Measurements from ENCODE around the gene COL13A1. TPM values are rescaled to one million over a fixed set of nuclear protein-coding genes. Genes with fewer than 3 reads are reported as not detected.

COL13A1 gene
- total RNA-seq, 4 donors from 2014 or later: 0.30 to 2.0 (median 0.86) TPM

- no peak for DNase-seq (ENCODE audit: low spot score in 2 of 2)
- Histone ChIP-seq H3K9me3 (no peaks in the 10 kb centered on the region), H3K27ac (no peak overlapping the region), H3K27me3 (no peaks in the 10 kb centered on the region), H3K4me1 (peaks cover 0 to 5% (median 0%) of the 10 kb centered on the region in 4 donors), H3K36me3 (no peaks in the 10 kb centered on the region), H3K4me3 (no peak overlapping the region)
- TF ChIP-seq POLR2A (IDR thresholded peaks at IDR 0.05) (no peak), CTCF (IDR thresholded peaks at IDR 0.05) (no peak), EP300 (IDR thresholded peaks at IDR 0.05) (no peak)
- 88 to 100% methylated on average over 2 of the region's 2 CpGs for WGBS, 2 donors
Measured at GRCh38 chr10:69814251-69814650, 12.5 kb downstream of the COL13A1 start.

DNA sequence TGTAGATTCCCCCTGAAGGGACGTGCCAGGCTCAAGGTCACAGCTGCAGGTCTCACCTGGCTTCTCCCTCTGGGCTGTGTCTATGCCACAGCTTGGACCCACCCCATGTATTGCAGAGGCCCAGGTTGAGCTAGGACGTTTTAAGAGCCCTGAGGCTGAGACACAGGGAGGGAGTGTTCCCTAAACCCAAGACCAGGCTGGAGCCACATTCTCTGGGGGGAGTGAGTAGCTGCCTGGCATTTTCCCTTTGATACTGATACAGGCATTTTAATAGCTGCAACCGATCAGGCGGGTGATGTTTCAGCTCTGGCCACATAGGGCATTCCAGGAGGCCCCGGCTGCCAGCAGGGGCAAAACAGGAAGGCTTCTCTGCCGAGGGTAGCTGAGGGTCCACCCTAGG is 13.4 kb downstream of the COL13A1 start:
- no peak overlapping the region for H3K27ac ChIP-seq
- no peaks in the 10 kb centered on the region for H3K27me3 ChIP-seq
- WGBS, 2 donors: 81 to 82% methylated on average over 5 of the region's 6 CpGs
- H3K4me3 ChIP-seq: no peak overlapping the region
- TF ChIP-seq POLR2A (IDR thresholded peaks at IDR 0.05) (no peak), EP300 (IDR thresholded peaks at IDR 0.05) (no peak), CTCF (IDR thresholded peaks at IDR 0.05) (no peak)
- no peaks in the 10 kb centered on the region for H3K9me3 ChIP-seq
- peaks cover 0 to 5% (median 0%) of the 10 kb centered on the region in 4 donors for H3K4me1 ChIP-seq
- DNase-seq (ENCODE audit: low spot score in 2 of 2): no peak
- no peaks in the 10 kb centered on the region for H3K36me3 ChIP-seq

- no peaks in the 10 kb centered on the region for H3K36me3 ChIP-seq
- 57 to 62% methylated on average over 5 of the region's 5 CpGs for WGBS, 2 donors
- H3K27me3 ChIP-seq: no peaks in the 10 kb centered on the region
- DNase-seq (ENCODE audit: low spot score in 2 of 2): no peak
- TF ChIP-seq EP300 (IDR thresholded peaks at IDR 0.05): no peak
- TF ChIP-seq POLR2A (IDR thresholded peaks at IDR 0.05): no peak
- H3K9me3 ChIP-seq: no peaks in the 10 kb centered on the region
- no peaks in the 10 kb centered on the region for H3K4me1 ChIP-seq
- no peak overlapping the region for H3K27ac ChIP-seq
- H3K4me3 ChIP-seq: no peak overlapping the region
Measured at GRCh38 chr10:69816521-69816920, 14.8 kb downstream of the COL13A1 start.

- Histone ChIP-seq H3K4me1 (no peaks in the 10 kb centered on the region), H3K27me3 (no peaks in the 10 kb centered on the region), H3K9me3 (no peaks in the 10 kb centered on the region), H3K4me3 (no peak overlapping the region), H3K36me3 (no peaks in the 10 kb centered on the region), H3K27ac (no peak overlapping the region)
- TF ChIP-seq POLR2A (IDR thresholded peaks at IDR 0.05): no peak
- no peak for TF ChIP-seq CTCF (IDR thresholded peaks at IDR 0.05)
- no peak for TF ChIP-seq EP300 (IDR thresholded peaks at IDR 0.05)
- WGBS, 2 donors: 46 to 54% methylated on average over 11 of the region's 11 CpGs
- no peak for DNase-seq (ENCODE audit: low spot score in 2 of 2)
Measured at GRCh38 chr10:69817078-69817581, 15.4 kb downstream of the COL13A1 start.

DNA sequence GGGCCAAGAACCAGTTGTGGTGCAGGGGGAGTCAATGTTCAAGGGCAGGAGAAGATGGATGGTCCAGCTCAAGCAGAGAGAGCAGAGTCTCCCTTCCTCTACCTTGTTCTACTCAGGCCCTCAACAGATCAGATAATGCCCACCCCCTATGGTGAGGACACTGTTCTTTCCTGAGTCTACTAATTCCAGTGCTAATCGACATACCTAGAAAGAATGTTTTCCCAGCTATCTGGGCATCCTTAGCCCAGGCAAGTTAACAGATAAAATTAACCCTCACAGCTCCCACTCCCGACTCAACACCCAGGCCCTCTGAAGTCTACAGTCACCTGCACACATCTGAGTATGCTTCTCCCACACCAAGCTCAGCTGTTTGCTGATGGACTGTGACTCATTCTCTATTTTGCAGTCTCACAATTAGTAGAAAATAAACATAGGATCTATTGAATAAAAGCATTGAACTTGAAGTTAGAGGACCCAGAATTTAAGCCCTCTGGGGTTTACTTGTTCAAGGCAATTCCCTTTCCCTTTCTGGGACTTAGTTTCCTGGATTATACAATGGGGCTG is 17.1 kb downstream of the COL13A1 start:
- TF ChIP-seq CTCF (IDR thresholded peaks at IDR 0.05) (no peak), POLR2A (IDR thresholded peaks at IDR 0.05) (no peak), EP300 (IDR thresholded peaks at IDR 0.05) (no peak)
- WGBS, 2 donors: 87 to 91% methylated on average over 2 of the region's 2 CpGs

More for the DNA sequence above, 17.1 kb downstream of the COL13A1 start:
- no peak overlapping the region for H3K4me3 ChIP-seq
- H3K4me1 ChIP-seq: no peaks in the 10 kb centered on the region
- H3K36me3 ChIP-seq: no peaks in the 10 kb centered on the region
- H3K9me3 ChIP-seq: no peaks in the 10 kb centered on the region
- no peaks in the 10 kb centered on the region for H3K27me3 ChIP-seq
- no peak overlapping the region for H3K27ac ChIP-seq
- no peak for DNase-seq (ENCODE audit: low spot score in 2 of 2)
